ENCODE results near the gene RPL31. TPM values are rescaled to one million over a fixed set of nuclear protein-coding genes. Genes with fewer than 3 reads are reported as not detected.

RPL31 gene
- total and polyA plus RNA-seq, 9 of the 15 experiments (the other 6 are each of a cell fraction or from before 2014, with no cell fraction given) = 1,176 to 6,037 (median 2,997) TPM

- TF ChIP-seq AFF1 (IDR thresholded peaks at IDR 0.05; ENCODE audit: low read depth in 1 of 2, partially characterized antibody in 2 of 2) (no peak), MTA2 (IDR thresholded peaks at IDR 0.05; ENCODE audit: low read depth) (no peak), HCFC1 (IDR thresholded peaks at IDR 0.05; ENCODE audit: low read depth, low read length) (no peak), KAT7 (CRISPR knock-in tag; IDR thresholded peaks at IDR 0.05; ENCODE audit: borderline replicate concordance) (peak; percentile 47; the same call in 1 of the 2 replicates), RBM34 (IDR thresholded peaks at IDR 0.05; ENCODE audit: borderline replicate concordance, insufficient read depth, low read length) (no peak), TEAD2 (tag; IDR thresholded peaks at IDR 0.05) (no peak), SIX5 (IDR thresholded peaks at IDR 0.05; ENCODE audit: borderline replicate concordance in 1 of 2, insufficient read depth in 1 of 2, low read depth in 1 of 2, low read length in 2 of 2) (no peak), ZBTB40 (IDR thresholded peaks at IDR 0.05) (0 out of 2 replicates have a peak, but pooled peaks have one; percentile 40), ZBTB40 (CRISPR knock-in tag; IDR thresholded peaks at IDR 0.05) (no peak)
These were observed 1.2 kb downstream of the RPL31 start (continued) for GRCh38 chr2:101003278-101003775.
